Duodenal mucosa (tissue), 2 donors: Measurements from ENCODE around the gene GALNT6.

ENCODE experiments used
- H3K27ac ChIP-seq: one replicate; pipeline ENCODE4 v1.7.0; 2013; ENCODE audit warnings: low read depth, low read length
- H3K27me3 ChIP-seq, 2 donors: one replicate each; pipeline ENCODE4 v1.7.0; 2013; ENCODE audit warnings: low read length in 2 of 2, control low read depth in 1 of 2; ENCODE audit not compliant: insufficient read depth in 2 of 2, control insufficient read depth in 1 of 2
- H3K36me3 ChIP-seq, 2 donors: one replicate each; pipeline ENCODE4 v1.7.0; 2013; ENCODE audit warnings: low read length in 2 of 2, control low read depth in 1 of 2; ENCODE audit not compliant: insufficient read depth in 2 of 2, control insufficient read depth in 1 of 2
- H3K4me1 ChIP-seq, 2 donors: one replicate each; pipeline ENCODE4 v1.7.0; 2013; ENCODE audit warnings: low read length in 2 of 2, control low read depth in 1 of 2; ENCODE audit not compliant: insufficient read depth in 2 of 2, control insufficient read depth in 1 of 2
- H3K4me3 ChIP-seq, 2 donors: one replicate each; pipeline ENCODE4 v1.7.0; 2013; ENCODE audit warnings: low read length in 2 of 2, low read depth in 1 of 2
- H3K9ac ChIP-seq, 2 donors: one replicate each; pipeline ENCODE4 v1.7.0; 2013; ENCODE audit warnings: low read length in 2 of 2, low read depth in 1 of 2
- H3K9me3 ChIP-seq, 2 donors: one replicate each; pipeline ENCODE4 v1.7.0; 2013; ENCODE audit warnings: low read length in 2 of 2, control low read depth in 1 of 2; ENCODE audit not compliant: control insufficient read depth in 1 of 2

Gene GALNT6

DNA sequence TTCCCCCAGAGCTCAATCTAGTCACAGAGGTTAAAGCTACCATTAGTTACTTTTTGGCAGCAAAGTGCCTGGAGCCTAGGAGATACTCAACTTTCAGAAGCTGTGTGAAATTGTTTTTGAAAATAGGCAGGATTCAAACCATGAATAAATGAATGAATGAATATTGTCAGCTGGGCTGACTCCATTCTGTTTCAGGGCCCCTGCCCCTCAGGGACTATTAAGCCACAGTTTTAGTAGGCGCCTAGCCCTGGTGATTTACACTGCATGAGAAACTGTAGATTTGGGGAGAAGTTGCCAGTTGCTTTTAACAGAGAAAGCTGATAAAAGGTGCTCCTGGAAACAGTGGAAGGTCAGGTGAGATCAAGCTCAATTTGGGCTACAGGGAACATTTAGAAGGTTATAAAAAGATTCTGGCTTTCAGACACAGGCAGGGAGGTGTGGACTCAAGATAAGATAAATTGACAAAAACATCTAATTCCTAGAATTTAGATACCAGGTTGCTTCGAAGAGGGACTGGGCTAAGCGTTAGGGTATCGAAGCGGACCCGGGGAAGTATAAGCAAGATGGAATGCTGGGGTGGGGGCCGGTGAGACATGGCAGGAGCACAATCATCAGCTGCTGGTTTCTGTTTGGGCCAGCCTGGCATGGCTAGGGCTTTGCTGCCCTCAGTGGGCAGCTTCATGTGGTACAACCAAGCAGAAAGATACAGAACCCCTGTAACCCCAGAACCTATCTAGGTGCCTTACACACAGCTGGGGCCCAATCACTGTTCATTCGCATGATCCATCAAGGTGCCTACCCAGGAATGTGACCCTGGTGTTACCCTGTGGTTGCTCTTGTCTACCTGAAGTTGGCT is 29.8 kb downstream of the GALNT6 start:
- Histone ChIP-seq H3K9me3 (no peaks in the 10 kb centered on the region), H3K4me1 (peaks cover 8 to 10% of the 10 kb centered on the region in 2 donors), H3K36me3 (peaks cover 10 to 48% of the 10 kb centered on the region in 2 donors), H3K4me3 (no peak overlapping the region), H3K27ac (no peak overlapping the region), H3K9ac (no peak overlapping the region), H3K27me3 (no peaks in the 10 kb centered on the region)

DNA sequence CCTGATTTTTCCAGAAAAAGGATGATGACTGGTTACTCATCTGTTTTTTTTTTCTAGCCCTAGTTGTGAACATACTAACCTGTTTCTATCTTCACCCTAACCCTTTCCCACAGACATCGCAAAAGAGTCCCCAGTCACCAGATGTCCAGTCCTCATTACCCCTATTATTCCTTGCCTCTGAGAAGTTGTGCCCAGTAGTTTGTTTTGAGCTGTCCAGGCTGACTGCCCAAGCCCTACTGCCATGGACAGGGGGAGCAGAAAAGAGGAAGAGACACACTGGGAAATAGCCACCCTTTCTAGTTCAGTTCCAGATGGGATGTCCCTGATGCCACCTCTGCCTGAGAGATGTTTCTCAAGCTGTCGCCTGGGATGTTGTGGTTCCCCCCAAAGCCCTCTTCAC is 30.9 kb downstream of the GALNT6 start:
- Histone ChIP-seq H3K9ac (no peak overlapping the region), H3K27ac (no peak overlapping the region), H3K27me3 (no peaks in the 10 kb centered on the region)

GRCh38 chr12:51359851-51360250 is 31.4 kb downstream of the GALNT6 start:
- Histone ChIP-seq H3K9ac (no peak overlapping the region), H3K4me1 (peaks cover 8 to 10% of the 10 kb centered on the region in 2 donors), H3K36me3 (peaks cover 10 to 52% of the 10 kb centered on the region in 2 donors)

More for the DNA sequence above, 30.9 kb downstream of the GALNT6 start:
- H3K4me1 ChIP-seq = peaks cover 8 to 10% of the 10 kb centered on the region in 2 donors
- no peaks in the 10 kb centered on the region for H3K9me3 ChIP-seq
- H3K4me3 ChIP-seq = no peak overlapping the region
- peaks cover 10 to 48% of the 10 kb centered on the region in 2 donors for H3K36me3 ChIP-seq

DNA sequence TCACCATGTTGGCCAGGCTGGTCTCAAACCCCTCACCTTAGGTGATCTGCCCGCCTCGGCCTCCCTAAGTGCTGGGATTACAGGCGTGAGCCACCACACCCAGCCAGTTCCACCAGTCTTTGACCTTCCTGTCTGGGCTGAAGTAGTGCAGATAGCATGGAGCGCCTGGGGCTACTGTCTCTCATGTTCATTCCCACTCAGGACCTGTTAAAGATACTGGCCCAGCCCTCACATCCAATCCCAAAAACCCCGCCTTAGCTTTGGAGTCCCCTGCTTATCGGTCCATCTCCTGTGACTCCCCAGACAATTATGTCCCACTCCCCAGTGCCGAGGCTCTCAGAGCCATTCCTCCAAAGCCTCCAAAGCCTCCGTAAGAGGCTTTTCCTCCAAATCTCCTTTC is 32.7 kb downstream of the GALNT6 start:
- no peak overlapping the region for H3K9ac ChIP-seq
- no peaks in the 10 kb centered on the region for H3K27me3 ChIP-seq
- peaks cover 10 to 48% of the 10 kb centered on the region in 2 donors for H3K36me3 ChIP-seq
- peaks cover 0 to under 1% of the 10 kb centered on the region in 2 donors for H3K4me1 ChIP-seq
- H3K4me3 ChIP-seq = no peak overlapping the region
- H3K9me3 ChIP-seq = no peaks in the 10 kb centered on the region
- no peak overlapping the region for H3K27ac ChIP-seq

More at GRCh38 chr12:51359851-51360250, 31.4 kb downstream of the GALNT6 start:
- H3K27me3 ChIP-seq = no peaks in the 10 kb centered on the region
- H3K9me3 ChIP-seq = no peaks in the 10 kb centered on the region
- no peak overlapping the region for H3K4me3 ChIP-seq
- no peak overlapping the region for H3K27ac ChIP-seq

DNA sequence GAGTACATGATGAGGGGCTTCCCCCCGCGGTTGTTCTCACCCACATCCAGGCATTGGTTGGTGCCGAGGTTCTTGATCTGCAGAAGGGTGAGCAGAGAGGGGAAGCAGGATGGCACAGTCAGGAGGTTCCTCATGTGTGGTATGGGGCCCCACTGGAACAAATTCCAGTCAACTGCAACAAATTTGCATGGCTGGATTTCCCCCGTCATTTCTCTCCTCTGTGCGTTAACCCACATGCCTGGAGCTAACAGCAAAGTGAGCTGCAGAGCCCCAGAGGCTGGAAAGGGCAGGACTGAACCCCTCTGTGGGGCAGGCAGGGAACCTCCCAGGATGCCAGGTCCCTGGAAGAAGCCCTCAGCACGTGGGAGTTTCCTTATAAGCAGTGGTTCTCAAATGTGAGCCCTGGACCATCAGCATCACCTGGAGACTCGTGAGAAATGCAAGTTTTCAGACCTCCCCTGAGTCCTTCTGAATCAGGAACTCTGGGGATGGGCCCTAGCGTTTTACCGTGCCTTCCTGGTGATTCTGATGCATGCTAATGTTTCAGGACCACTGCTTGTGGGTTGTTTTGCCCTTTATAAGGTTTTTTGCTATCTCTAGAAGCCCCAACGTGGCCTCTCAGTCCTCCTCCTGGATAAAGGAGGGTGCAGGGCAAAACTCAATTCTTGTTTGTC is 33.7 kb downstream of the GALNT6 start:
- Histone ChIP-seq H3K36me3 (peaks cover 10 to 48% of the 10 kb centered on the region in 2 donors), H3K4me3 (no peak overlapping the region), H3K27me3 (no peaks in the 10 kb centered on the region), H3K9ac (no peak overlapping the region), H3K9me3 (no peaks in the 10 kb centered on the region), H3K27ac (no peak overlapping the region), H3K4me1 (no peaks in the 10 kb centered on the region)

DNA sequence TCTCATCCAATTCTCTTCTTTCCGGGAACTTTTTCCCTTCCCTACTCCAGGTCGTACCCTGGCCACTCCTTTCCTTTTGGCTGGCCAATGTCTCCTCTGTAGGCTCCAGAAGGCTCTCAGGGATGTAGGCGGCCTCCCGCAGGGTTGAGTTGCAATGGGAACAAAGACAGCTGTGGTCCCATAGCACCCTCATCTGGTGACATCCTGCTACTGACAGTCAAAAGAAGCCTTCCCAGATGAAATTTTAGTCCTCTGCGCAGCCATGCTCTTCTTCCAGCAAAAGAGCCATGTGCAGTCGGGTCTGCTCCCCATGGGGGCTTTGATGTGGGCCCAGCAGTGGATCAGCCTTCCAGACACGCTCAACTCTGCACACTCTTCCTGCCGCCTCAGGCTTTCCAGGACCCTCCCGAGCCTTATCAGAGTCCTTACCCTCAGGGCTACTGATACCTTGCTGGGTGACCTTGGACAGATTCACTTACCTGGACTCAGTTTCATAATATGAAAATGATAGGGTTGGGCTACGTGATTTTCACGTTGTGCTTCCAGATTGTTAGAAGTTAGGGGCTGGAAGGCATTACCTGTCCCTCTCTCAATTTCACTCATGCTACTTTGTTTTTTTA is 39.2 kb downstream of the GALNT6 start:
- Histone ChIP-seq H3K4me1 (peaks cover 0 to 5% of the 10 kb centered on the region in 2 donors), H3K27ac (no peak overlapping the region), H3K27me3 (no peaks in the 10 kb centered on the region), H3K9ac (no peak overlapping the region), H3K4me3 (no peak overlapping the region), H3K9me3 (no peaks in the 10 kb centered on the region), H3K36me3 (peaks cover 0 to 7% of the 10 kb centered on the region in 2 donors)

GRCh38 chr12:51349026-51349425 is 42.2 kb downstream of the GALNT6 start:
- Histone ChIP-seq H3K9me3 (no peaks in the 10 kb centered on the region), H3K4me1 (peaks cover 0 to 5% of the 10 kb centered on the region in 2 donors), H3K36me3 (no peaks in the 10 kb centered on the region), H3K9ac (no peak overlapping the region), H3K4me3 (no peak overlapping the region), H3K27me3 (no peaks in the 10 kb centered on the region), H3K27ac (no peak overlapping the region)

GRCh38 chr12:51348116-51348515 is 43.1 kb downstream of the GALNT6 start:
- Histone ChIP-seq H3K4me1 (peaks cover 0 to 5% of the 10 kb centered on the region in 2 donors), H3K27me3 (no peaks in the 10 kb centered on the region), H3K36me3 (no peaks in the 10 kb centered on the region), H3K27ac (no peak overlapping the region), H3K4me3 (no peak overlapping the region), H3K9me3 (no peaks in the 10 kb centered on the region), H3K9ac (no peak overlapping the region)

- no peak within 1 kb of the TSS for H3K9ac ChIP-seq
- no peak within 1 kb of the TSS for H3K27ac ChIP-seq
- H3K27me3 ChIP-seq = no peaks in the 10 kb centered on the region
- H3K36me3 ChIP-seq = no peaks in the 10 kb centered on the region
- no peak within 1 kb of the TSS for H3K4me3 ChIP-seq
- peaks cover 0 to under 1% of the 10 kb centered on the region in 2 donors for H3K4me1 ChIP-seq
- H3K9me3 ChIP-seq = no peaks in the 10 kb centered on the region
These were observed 44.6 kb downstream of the GALNT6 start, which contains the start of gene CELA1 for GRCh38 chr12:51346581-51346980. Gene CELA1, minus strand, starts transcription at chr12:51346679. Its CDS starts 41 bp downstream, at chr12:51346638.

- Histone ChIP-seq H3K4me3 (no peak overlapping the region), H3K27ac (no peak overlapping the region), H3K27me3 (no peaks in the 10 kb centered on the region), H3K9ac (no peak overlapping the region), H3K4me1 (peaks cover 4 to 7% of the 10 kb centered on the region in 2 donors), H3K36me3 (no peaks in the 10 kb centered on the region), H3K9me3 (no peaks in the 10 kb centered on the region)
These were observed 45.5 kb downstream of the GALNT6 start for GRCh38 chr12:51345681-51346080.
